ENCODE results near the gene RFK.
"Not testable (repeated sequence)": the region's sequence is repeated elsewhere in the genome, so short reads cannot be mapped to it uniquely, and the experiment has no call there.

The RFK gene

DNA sequence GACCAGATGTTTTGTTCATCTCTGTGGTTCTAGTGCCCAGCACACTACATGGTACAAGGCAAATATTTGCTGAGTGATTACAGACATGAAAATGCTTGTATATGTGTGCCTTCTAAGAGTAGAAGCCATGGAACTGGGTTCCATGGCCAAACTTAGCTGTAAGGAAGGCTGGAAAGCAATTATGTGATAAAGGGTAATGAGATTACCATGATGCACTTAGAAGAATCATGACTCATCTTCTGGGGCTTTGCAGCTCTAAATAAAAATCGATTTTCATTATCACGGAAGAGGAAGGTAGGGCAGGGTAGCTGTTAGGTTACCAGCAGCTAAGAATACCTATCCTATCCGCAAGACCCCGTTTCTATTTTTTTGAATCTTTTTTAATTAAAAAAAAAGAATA lies 28.0 kb downstream of the RFK start:
- no peak for DNase-seq

DNA sequence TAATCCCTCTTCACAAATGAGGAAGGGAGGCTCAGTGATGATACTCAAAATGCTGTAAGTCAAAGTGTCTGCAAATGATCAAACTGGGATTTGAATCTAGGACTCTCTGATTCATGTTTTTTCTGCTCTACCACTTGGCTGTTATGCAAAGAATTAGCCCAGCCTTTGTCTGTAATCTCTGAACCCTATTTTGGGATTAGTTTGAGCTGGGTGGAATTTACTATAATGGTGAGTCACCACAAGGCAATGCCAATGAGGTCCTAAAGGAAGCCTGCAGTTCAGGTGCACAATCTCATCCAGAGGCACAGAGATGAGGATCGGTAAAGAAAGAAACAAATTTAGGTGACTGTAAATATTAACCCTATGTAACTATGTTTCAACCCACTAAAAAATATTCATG lies 29.2 kb downstream of the RFK start:
- no peak for DNase-seq

DNA sequence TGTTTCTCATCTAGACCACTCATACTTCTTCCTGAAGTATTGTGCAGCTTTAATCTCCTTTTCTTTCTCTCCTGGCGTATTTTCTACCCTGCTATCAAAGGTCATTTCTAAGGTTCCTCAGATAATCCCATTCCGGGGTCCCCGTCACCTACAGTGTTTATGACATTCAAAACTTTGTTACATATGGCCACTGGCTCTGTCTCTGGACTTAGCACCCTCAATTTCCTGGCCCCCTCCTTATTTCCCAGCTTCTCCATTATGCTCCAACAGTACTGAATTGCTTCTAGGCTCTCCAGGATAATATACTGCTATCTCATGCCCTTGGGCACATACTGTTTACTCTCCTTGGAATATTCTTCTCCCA lies 31.2 kb downstream of the RFK start:
- no peak for DNase-seq

DNA sequence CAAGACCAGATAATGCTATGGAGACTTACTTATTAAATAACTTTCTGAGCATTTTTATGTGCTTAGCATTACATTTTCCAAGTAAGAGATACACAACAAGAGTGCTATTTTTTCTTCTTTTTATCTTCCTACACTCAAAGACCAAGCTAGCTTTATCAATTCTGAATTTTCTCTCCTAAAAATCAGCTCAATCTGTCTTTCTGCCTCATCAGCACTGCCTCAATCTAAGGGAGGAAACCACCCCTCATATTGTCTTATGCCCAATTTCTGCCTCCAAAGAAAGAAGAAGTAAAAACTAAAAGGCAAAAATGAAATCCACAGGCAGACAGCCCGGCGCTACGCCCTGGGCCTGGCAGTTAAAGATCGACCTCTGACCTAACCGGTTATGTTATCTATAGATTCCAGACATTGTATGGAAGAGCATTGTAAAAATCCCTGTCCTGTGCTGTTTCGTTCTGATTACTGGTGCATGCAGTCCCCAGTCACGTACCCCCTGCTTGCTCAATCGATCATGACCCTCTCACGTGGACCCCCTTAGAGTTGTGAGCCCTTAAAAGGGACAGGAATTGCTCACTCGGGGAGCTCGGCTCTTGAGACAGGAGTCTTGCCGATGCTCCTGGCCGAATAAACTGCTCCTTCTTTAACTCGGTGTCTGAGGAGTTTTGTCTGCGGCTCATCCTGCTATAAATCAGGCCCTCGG lies 31.7 kb downstream of the RFK start:
- DNase-seq: not testable (repeated sequence)

DNA sequence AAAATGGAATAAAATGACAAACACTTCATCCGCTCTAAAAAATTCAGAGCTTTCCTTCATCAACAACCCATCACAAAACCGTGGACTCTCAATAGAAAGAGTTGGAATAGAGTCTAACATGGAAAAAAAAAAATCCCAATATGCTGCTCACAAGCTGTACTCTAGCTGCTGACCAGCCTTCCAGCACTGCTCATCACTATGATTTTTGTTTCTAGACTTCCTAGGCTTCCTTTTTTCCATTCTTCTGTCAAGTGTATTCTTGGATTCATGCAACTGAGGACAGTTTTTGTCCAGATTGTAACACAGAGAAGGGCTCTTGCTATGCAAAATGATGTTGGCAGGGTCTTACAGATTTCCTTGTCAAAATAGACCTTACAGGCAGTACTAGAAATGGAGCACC lies 34.5 kb downstream of the RFK start:
- no peak for DNase-seq

DNA sequence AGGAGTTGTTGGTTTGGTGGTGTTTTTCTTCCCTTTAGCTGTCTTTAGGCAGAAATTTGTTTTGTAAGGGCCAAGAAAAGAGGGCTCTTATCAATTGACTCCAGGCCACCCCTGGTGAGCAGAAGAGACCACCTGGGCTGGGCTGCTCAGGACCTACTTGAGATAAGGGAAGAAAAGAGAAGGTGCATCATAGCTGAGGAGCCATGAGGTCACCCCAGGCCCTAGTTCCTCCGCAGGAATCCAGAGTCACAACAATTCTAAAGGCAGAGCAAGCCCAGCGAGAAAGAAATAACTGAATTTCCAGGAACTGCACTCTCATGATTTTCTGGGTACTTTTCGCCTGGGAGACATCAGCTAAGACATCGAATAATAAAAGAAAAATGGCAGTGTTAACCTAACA lies 34.9 kb downstream of the RFK start:
- no peak for DNase-seq

DNA sequence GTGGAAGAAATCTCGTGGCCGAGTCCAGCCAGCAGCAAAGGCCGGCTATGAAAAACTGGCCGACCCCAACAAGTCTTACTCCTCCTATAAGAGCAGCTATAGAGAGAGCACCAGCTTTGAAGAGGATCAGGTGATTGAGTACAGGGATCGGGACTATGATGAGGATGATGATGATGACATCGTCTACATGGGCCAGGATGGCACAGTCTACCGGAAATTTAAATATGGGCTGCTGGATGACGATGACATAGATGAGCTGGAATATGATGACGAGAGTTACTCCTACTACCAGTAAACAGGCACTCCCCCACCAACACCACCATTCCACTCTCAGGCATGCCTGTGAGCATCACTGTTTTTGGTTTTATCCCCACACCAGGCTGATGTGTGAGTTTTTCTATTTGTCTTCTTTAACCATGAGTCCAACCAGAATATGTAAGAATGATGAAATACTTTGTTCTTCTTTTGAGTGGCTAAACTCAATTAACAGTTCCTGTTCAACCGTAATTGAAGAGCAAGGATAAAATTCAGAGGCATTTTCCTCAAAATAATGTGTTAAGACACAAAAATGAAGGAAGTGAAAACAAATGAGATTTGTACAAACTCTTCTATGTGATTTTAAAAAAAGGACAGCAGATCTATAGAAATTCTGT lies 35.5 kb downstream of the RFK start:
- no peak for DNase-seq

DNA sequence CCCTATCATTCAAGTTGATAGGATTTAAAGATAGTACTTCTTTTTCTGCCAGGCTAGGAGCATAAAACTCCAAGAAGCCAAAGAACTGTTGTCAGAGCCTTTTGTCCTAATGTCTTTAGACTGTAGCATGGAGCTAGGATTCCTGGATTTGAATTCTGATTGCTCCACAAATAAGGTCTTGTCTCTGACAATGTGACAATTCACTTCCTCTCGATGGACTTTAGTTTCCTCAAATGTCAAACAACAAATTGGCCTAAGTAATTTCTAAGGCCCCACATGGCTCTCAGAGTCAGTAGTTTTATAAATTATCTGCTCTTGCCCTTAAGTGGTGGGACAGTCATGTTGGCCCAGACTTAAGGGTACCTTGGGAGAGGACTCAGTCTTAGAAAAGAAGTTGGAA lies 36.7 kb downstream of the RFK start:
- DNase-seq: no peak

DNA sequence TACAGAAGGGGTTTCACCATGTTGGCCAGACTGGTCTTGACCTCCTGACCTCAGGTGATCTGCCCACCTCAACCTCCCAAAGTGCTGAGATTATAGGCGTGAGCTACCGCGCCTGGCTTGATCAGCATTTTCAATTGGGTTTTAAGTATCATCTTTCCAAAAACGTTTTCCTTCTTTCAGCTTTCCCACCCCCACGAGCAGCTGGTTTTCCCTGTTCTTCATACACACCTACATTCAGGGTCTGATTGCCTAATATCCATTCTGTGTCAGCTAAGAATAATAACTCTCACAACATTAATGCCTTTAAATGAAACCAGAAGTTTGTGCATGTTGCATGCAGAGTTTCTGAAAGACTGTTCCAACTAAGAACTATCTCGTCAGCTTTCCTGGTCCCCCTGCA lies 38.3 kb downstream of the RFK start:
- no peak for DNase-seq

DNA sequence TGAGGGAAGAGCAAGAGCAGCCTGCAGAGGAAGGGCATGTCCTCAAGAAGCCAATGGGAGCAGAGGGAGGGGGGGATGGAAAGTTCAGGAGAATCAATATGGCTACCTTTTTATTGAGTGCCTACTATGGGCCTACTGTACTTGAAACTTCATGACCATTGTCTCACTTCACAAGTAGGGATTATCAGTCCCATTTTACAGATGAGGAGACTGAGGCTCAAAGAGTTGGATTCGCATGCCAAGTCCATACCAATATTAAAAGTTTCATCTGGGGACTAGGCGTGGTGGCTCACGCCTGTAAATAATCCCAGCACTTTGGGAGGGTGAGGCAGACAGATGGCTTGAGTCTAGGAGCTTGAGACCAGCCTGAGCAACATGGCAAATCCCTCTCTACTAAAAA lies 40.0 kb downstream of the RFK start:
- no peak for DNase-seq

DNA sequence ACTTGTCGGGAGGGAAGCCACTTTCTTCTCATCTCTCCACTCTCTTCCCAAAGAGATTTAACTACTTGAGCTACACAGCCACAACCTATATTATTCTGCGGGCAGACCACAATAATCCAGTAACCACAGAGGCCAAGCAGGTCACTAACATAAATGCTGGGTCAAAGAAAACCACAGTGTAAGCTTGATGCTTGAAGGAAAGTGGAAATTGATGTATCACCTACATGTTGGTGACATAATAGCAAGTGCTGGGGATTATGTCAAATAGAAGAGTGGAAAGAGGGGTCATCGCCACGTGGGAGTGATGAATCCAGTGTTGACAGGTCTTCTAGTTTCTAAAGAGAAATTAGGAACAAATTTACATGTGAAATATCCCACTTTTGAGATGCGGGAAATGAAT lies 40.9 kb downstream of the RFK start:
- no peak for DNase-seq

DNA sequence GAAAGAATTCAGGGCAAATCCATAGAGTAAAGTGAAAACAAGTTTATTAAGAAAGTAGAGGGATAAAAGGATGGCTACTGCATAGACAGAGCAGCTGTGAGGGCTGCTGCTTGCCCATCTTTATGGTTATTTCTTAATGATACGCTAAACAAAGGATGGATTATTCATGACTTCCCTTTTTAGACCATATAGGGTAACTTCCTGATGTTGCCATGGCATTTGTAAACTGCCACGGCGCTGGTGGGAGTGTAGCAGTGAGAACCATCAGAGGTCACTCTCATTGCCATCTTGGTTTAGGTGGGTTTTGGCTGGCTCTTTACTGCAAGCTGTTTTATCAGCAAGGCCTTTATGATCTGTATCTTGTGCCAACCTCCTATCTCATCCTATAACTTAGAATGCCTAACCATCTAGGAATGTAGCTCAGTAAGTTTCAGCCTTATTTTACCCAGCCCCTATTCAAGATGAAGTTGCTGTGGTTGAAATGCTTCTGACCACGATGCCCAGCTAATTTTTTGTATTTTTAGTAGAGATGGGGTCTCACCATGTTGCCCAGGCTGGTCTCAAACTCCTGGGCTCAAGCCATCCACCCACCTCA lies 42.1 kb downstream of the RFK start:
- DNase-seq: no peak

DNA sequence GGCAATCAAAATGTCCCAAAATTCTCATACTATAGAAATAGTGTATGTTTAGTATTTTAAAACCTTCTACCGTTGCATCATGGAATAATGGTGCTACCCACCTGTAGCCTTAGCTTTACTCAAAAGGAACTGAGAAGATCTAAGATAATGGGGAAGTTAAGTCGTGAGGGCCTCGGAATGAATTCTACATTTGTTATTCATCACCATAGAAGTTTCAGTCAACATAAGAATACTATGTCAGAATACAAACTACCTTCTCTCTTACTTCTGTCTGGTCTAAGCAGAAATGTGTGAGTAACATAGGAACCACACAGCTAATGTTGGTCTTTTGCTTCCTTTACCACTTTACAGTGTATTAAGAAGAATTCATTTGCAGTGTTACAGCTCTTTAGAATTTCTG lies 43.2 kb downstream of the RFK start:
- DNase-seq: no peak

DNA sequence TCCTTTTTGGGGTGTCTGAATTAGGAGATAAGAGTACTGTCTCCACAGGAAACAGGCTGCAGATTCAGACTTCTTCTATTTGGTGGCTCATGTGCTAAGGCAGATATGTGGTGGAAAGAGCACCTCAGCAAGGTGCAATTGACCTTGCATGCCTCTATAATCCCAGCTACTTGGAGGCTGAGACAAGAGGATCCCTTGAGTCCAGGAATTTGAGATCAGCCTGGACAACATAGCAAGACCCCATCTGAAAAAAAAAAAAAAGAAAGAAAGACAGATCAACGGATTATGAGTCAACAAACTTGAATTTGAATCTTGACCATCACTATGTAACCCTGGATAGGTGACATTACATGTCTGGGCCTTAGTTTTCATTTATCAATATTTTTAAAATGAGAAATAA lies 44.4 kb downstream of the RFK start:
- no peak for DNase-seq

DNA sequence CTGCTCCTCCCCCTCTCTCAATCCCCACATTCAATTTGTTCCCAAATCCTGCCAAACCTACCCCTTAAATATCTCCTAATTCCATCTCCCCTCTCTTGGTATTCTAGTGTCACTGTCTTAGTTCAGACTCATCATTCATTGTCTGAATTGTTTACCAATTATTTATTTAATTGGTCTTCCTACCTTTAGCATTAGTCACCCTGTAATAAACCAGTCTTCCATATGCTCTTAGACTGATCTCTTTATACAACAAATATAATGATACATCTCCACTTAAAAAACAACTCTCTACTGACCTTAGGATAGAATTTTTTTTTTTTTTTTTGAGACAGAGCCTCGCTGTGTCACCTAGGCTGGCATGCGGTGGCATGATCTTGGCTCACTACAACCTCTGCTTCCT lies 51.4 kb downstream of the RFK start:
- no peak for DNase-seq

DNA sequence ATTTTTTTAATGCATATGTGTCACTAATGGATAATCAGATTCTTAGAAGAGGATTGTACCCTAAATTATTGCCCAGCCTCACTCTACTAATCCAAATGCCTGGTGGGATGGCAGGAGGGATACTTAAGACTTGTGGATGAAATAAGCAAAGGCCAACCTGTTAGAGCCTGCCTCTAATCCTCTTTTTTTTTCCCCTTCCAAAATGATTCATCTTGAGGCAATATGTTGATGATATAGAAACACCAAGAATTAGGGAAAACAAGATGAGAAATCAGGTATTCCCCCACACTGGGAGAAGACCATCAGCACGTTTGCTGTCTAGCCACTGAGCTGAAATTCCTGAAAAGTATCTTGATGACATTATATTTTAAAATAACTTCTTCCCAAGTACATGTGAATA lies 52.0 kb downstream of the RFK start:
- DNase-seq: no peak

DNA sequence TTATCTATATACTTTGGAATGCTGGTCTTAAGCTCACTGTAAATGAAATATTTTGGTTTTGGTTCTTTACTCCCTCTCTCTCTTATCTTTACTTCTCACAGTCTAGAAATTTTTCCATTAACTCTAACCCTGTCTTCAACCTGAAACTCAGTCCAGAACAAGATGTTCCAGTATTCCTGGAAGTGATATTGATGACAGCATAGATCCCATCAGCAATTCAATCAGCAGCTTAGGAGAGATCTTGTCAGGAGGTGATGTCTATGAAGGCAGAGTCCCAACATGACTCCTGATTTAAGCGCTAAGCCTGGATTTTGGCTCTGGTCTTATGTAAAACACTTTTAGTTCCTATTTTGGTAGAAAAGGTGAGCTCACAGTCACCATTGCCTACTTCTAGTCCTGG lies 52.6 kb downstream of the RFK start:
- DNase-seq: no peak

DNA sequence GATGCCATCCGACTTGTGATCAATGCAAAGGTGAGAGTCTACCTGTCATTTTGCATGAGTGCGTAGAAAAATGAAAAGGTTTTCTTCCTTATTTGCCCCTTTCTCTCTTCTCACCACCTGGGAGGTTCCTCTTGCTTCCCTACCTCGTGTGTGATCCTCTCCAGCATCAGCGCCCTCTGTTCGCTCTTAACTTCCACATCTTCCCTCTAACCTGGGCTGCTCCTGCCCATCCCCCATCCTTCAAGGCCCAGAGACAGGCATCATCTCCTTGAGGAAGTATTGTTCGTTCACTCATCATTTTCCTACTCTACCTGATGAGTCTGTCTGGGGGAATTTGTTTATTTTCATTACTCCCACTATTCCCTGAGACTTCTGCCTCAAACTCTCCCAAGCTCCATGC lies 55.8 kb downstream of the RFK start:
- DNase-seq: no peak

DNA sequence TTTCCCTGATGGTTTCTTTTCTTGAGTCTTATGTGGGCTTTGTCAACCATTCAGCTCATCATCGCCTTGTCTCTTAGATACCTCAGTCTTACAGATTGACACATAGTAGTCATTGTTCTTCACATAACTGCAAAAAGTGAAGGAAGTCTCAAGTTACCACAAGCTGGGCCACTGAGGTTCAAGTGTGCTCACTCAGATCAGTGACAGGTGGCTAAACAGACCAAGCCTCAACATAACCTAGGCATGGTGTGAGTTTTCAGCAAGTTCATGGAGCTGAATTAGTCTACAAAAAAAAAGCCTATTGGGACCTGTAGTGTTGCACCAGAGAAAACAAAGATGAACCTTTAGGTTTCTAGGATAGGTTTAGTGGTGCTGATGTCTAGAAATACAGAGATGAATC lies 58.2 kb downstream of the RFK start:
- no peak for DNase-seq
